Mucosa of descending colon (tissue), 3 donors: ENCODE measurements around the gene RRAS2. TPM values are rescaled to one million over a fixed set of nuclear protein-coding genes. Genes with fewer than 3 reads are reported as not detected.
"Not testable (repeated sequence)": the region's sequence is repeated elsewhere in the genome, so short reads cannot be mapped to it uniquely, and the experiment has no call there.

Source experiments
- ATAC-seq: fragments of 200-7000 bp; cut with Tn5 transposase; one replicate; pipeline ENCODE4 v1.9.1; 2020; ENCODE audit warnings: mild to moderate bottlenecking, moderate library complexity
- DNase-seq, 3 donors: peaks; one replicate each; pipeline ENCODE4 v3.0.0-alpha.2; 2020
- H3K36me3 ChIP-seq: fragments of 200-600 bp; one replicate; pipeline ENCODE4 v1.8.0; 2021; ENCODE audit warnings: low read depth, mild to moderate bottlenecking
- H3K4me1 ChIP-seq: fragments of 200-600 bp; one replicate; pipeline ENCODE4 v1.8.0; 2021; ENCODE audit warnings: low read depth, mild to moderate bottlenecking
- H3K4me3 ChIP-seq: fragments of 200-600 bp; one replicate; pipeline ENCODE4 v1.8.0; 2021; ENCODE audit warnings: mild to moderate bottlenecking
- H3K9me3 ChIP-seq: fragments of 200-600 bp; one replicate; pipeline ENCODE4 v1.8.0; 2021; ENCODE audit warnings: mild to moderate bottlenecking
- CTCF ChIP-seq: fragments of 200-600 bp; IDR thresholded peaks from one replicate; pipeline ENCODE4 v1.8.0; 2022; ENCODE audit warnings: antibody characterized with exemption, mild to moderate bottlenecking
- intact Hi-C, 2 donors: fragments of 100-400 bp; cut with DNase I in 1 of 2; cut with micrococcal nuclease in 1 of 2; formaldehyde crosslinking; loops; one replicate each; pipeline versions ENCODE4 v1.11.0 to v1.11.1; 2022; cut with DNase I, micrococcal nuclease
- long read RNA-seq, 2 donors: library from polyadenylated mRNA; unstranded; transcript quantifications; one replicate each; pipeline ENCODE4 v2.0.0, GENCODE V29; 2019 to 2021
- total RNA-seq, 3 donors: library from RNA; stranded (reverse); fragmentation: NEBNext Ultra II Directional in 2 of 3; extraction: Animal tissue kit (Norgen Biotek cat#: 25700) in 2 of 3; gene quantifications; one replicate each; pipeline versions ENCODE4 v1.2.1 to v1.2.4, GENCODE V29; 2021 to 2023
- donor health status: DM: no; HTN: no; CAD: no; lungs with moderate emphysema.
- donor health status: DM: no; HTN: no; CAD: no.
- donor health status: DM: no; HTN: yes; CAD: no.

RRAS2 gene
- total RNA-seq, result 10 to 100 TPM; 23.5 to 43.3 (median 27.6) TPM
- long read RNA-seq, donor 1, transcript RRAS2-201 (6 exons, 1,516 nt), result major isoform, 16 of 20 reads
- long read RNA-seq, donor 1, partial matches to known transcripts, result 0 of 20 reads
- long read RNA-seq, donor 1, other reads (novel, unspliced or antisense), result 2 of 20 reads
- long read RNA-seq, donor 2, result 0 reads

DNA sequence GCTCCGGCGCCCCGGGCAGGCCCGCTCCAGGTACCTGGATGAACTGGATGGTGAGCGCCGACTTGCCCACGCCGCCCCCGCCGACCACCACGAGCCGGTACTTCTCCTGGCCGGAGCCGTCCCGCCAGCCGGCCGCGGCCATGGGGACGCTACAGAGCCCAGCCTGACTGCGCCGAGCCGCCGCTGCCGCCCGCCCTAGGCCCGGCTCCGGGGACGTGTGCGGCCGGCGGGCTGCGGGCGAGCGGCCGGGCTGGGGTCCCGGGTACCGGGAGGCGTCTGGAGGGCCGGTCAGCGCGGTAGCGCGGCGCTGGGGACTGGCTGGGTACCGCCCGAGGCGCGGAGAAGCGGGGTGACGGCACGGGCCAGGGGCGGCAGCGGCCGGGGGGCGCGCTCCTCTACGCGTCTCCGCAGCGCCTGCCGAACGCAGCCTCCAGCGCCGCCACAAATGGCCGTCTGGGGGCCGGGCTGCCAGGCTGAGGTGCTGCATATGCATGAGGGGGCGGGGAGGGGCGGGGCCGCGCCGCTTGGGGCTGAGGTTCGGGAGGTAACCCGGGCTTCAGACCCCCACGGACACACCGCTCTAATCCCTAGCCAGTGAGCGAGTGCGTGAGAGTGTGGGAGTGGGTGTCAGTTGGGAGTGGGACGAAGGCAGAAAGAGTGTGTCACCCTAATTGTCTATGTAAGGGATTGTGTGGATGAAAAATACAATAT lies at the start of gene RRAS2:
Gene RRAS2, minus strand, starts transcription at position 455 of the 711 bp plus-strand sequence. Its CDS starts 313 bp downstream, at position 142.
- H3K4me3 ChIP-seq, result peak within 1 kb of the TSS; percentile 69
- no peaks in the 10 kb centered on the region for H3K36me3 ChIP-seq
- intact Hi-C loops, result no loop called here
- TF ChIP-seq CTCF, result no peak
- H3K9me3 ChIP-seq, result no peaks in the 10 kb centered on the region
- ATAC-seq (peak; percentile 89), DNase-seq (peak; percentile 82 to 86 (median 84))
- H3K4me1 ChIP-seq, result no peaks in the 10 kb centered on the region

GRCh38 chr11:14408612-14409011 lies 49.6 kb upstream of the RRAS2 start:
- H3K4me1 ChIP-seq, result no peaks in the 10 kb centered on the region
- no peak for TF ChIP-seq CTCF
- H3K36me3 ChIP-seq, result no peaks in the 10 kb centered on the region
- no peak overlapping the region for H3K4me3 ChIP-seq
- ATAC-seq, result no peak
- H3K9me3 ChIP-seq, result no peaks in the 10 kb centered on the region
- intact Hi-C loops, result no loop called here
- no peak for DNase-seq

DNA sequence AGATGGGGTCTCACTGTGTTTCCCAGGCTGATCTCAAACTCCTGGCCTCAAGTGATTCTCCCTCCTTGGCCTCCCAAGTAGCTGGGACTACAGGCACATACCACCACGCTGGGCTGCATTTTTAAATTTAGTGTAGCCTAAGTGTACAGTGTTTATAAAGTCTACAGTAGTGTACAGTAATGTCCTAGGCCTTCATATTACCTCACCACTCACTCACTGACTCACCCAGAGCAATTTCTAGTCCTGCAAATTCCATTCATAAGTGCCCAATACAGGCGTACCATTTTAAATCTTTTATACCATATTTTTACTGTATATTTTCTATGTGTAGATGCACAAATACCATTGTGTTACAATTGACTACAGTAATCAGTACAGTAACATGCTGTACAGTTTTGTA lies 47.1 kb upstream of the RRAS2 start:
- H3K4me3 ChIP-seq, H3K4me1 ChIP-seq, ATAC-seq, H3K36me3 ChIP-seq, H3K9me3 ChIP-seq, intact Hi-C loops, DNase-seq: not testable (repeated sequence)

DNA sequence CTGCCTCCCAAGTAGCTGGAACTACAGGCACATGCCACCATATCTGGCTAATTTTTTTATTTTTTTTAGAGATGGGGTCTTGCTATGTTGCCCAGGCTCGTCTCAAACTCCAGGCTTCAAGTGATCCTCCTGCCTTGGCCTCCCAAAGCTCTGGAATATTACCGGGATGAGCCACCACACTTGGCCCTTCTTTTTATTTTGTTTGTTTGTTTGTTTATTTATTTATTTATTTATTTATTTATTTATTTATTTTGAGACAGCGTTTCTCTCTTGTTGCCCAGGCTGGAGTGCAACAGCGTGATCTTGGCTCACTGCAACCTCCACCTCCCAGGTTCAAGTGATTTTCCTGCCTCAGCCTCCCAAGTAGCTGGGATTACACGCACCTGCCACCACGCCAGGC lies 44.5 kb upstream of the RRAS2 start:
- ATAC-seq, H3K4me1 ChIP-seq, DNase-seq, H3K36me3 ChIP-seq, H3K4me3 ChIP-seq, H3K9me3 ChIP-seq, intact Hi-C loops: not testable (repeated sequence)

GRCh38 chr11:14399087-14399486 lies 40.1 kb upstream of the RRAS2 start:
- DNase-seq (no peak), ATAC-seq (no peak)
- intact Hi-C loops, result no loop called here
- no peak for TF ChIP-seq CTCF
- Histone ChIP-seq H3K4me3 (no peak overlapping the region), H3K4me1 (no peaks in the 10 kb centered on the region), H3K9me3 (no peaks in the 10 kb centered on the region), H3K36me3 (no peaks in the 10 kb centered on the region)

- intact Hi-C loops, result no loop called here
- H3K9me3 ChIP-seq, result no peaks in the 10 kb centered on the region
- no peaks in the 10 kb centered on the region for H3K4me1 ChIP-seq
- H3K4me3 ChIP-seq, result no peak overlapping the region
- ATAC-seq (no peak), DNase-seq (no peak)
- no peak for TF ChIP-seq CTCF
- no peaks in the 10 kb centered on the region for H3K36me3 ChIP-seq
These were observed 37.3 kb upstream of the RRAS2 start for GRCh38 chr11:14396273-14396672.
